ENCODE data around the gene CASP1.

GRCh38 chr11:105057432-105057831, 22.5 kb upstream of the CASP1 start:
- TF ChIP-seq CTCF (IDR thresholded peaks at IDR 0.05; ENCODE audit: insufficient read depth, low read depth, low read length) (no peak), EZH2 (IDR thresholded peaks at IDR 0.05; ENCODE audit: insufficient read depth, low read length) (no peak)
